ENCODE measurements around the gene SPATA22. TPM values are rescaled to one million over a fixed set of nuclear protein-coding genes. Genes with fewer than 3 reads are reported as not detected.

Gene SPATA22
- total and polyA plus RNA-seq, 2 donors (not counting 1 experiment from before 2014, with no cell fraction given), result 0.43 to 0.54 TPM

DNA sequence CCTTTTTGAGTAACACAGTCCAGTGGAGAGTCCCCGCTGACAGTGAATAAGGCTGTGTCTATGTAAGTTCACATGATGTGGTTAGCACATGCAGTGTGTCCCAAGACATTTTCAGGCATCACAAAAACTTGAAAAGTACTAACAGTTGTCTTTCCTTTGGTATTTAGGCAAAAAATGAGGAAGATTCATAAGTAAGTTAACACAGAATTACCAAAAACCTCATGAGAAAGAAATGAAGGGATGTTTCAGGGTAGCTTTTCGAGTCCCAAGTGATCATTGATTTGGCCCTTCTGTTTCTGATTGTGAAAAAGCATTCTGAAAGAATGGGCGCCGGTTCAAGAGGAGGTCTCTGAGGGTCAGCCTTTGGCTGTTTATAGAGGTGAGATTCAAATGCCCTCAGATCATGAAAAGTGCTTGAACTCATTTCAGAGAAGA, 3.6 kb upstream of the SPATA22 start:
- Histone ChIP-seq H3K27me3 (replicated peaks in 1 of 4; ENCODE audit: control extremely low read depth in 1 of 4, control insufficient read depth in 3 of 4, insufficient read depth in 4 of 4, low read length in 3 of 4) (peaks cover 0 to 4% (median 1%) of the 10 kb centered on the region in 4 experiments), H3K4me1 (ENCODE audit: control insufficient read depth in 2 of 2, insufficient read depth in 2 of 2, low read length in 2 of 2) (no peaks in the 10 kb centered on the region), H3K9ac (ENCODE audit: low read length) (no peak overlapping the region), H3K36me3 (replicated peaks in 1 of 2; ENCODE audit: control extremely low read depth in 1 of 2, control insufficient read depth in 1 of 2, extremely low read depth in 1 of 2, insufficient read depth in 2 of 2, low read length in 1 of 2) (no peaks in the 10 kb centered on the region), H3K79me2 (ENCODE audit: control insufficient read depth, insufficient read depth, low read length) (no peaks in the 10 kb centered on the region), H4K20me1 (ENCODE audit: control insufficient read depth, insufficient read depth, low read length, poor library complexity, severe bottlenecking) (no peaks in the 10 kb centered on the region), H3K9me3 (ENCODE audit: control extremely low read depth in 1 of 3, control insufficient read depth in 2 of 3, insufficient read depth in 1 of 3, low read length in 2 of 3) (peaks cover 0 to 3% (median 0%) of the 10 kb centered on the region in 3 donors), H3K4me2 (replicated peaks; ENCODE audit: low read depth, low read length, poor library complexity, severe bottlenecking) (no peak overlapping the region), H2AFZ (ENCODE audit: insufficient read depth, low read depth, low read length, poor library complexity, severe bottlenecking) (no peak overlapping the region), H3K4me3 (ENCODE audit: control extremely low read depth in 1 of 5, extremely low read depth in 1 of 5, insufficient read depth in 1 of 5, low read depth in 2 of 5, low read length in 4 of 5) (no peak overlapping the region), H3K27ac (ENCODE audit: low read length in 2 of 2) (no peak overlapping the region)
- no peak overlapping the region for H3K27ac Mint-ChIP-seq
- peaks cover 3% of the 10 kb centered on the region for H3K4me1 Mint-ChIP-seq
- intact Hi-C loops (cut with micrococcal nuclease), result no loop called here
- no peak for ATAC-seq (ENCODE audit: low read depth)
- H3K4me3 Mint-ChIP-seq, result no peak overlapping the region
- no peak for TF ChIP-seq EZH2 (IDR thresholded peaks at IDR 0.05; ENCODE audit: borderline replicate concordance, insufficient read depth, low read depth, low read length, poor library complexity, severe bottlenecking)
- TF ChIP-seq, protein P1, sequence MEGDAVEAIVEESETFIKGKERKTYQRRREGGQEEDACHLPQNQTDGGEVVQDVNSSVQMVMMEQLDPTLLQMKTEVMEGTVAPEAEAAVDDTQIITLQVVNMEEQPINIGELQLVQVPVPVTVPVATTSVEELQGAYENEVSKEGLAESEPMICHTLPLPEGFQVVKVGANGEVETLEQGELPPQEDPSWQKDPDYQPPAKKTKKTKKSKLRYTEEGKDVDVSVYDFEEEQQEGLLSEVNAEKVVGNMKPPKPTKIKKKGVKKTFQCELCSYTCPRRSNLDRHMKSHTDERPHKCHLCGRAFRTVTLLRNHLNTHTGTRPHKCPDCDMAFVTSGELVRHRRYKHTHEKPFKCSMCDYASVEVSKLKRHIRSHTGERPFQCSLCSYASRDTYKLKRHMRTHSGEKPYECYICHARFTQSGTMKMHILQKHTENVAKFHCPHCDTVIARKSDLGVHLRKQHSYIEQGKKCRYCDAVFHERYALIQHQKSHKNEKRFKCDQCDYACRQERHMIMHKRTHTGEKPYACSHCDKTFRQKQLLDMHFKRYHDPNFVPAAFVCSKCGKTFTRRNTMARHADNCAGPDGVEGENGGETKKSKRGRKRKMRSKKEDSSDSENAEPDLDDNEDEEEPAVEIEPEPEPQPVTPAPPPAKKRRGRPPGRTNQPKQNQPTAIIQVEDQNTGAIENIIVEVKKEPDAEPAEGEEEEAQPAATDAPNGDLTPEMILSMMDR (IDR thresholded peaks at IDR 0.05), result no peak
- 69% methylated on average over 2 of the region's 4 CpGs for WGBS (ENCODE audit: insufficient coverage)
- peaks cover 10% of the 10 kb centered on the region for H3K27me3 Mint-ChIP-seq
- ChIA-PET CTCF (no interaction called here), POLR2A (no interaction called here)
- DNase-seq, result no peak
- no peaks in the 10 kb centered on the region for H3K9me3 Mint-ChIP-seq (ENCODE audit: insufficient read depth)

DNA sequence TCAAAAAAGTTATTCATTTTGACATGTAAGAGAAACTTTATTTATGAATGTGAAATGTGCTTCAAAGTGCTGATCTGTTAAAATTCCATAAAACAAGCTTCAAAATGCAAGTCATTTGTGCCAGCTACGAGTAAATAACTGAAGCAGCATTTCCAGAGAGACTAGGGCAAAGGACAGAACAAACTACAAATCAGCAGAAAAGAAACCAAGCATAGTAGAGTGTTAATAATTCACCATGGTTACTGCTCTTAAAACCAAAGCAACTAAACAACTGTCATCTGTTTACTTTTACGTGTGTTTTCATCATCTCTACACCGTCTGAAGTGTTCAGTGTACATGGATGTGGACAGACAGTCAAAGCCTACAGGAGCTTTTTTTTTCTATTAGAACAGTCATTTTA, 2.6 kb upstream of the SPATA22 start:
- Histone ChIP-seq H3K27ac (ENCODE audit: low read length in 2 of 2) (no peak overlapping the region), H3K27me3 (replicated peaks in 1 of 4; ENCODE audit: control extremely low read depth in 1 of 4, control insufficient read depth in 3 of 4, insufficient read depth in 4 of 4, low read length in 3 of 4) (peaks cover 0 to 3% (median 0%) of the 10 kb centered on the region in 4 experiments), H3K9me3 (ENCODE audit: control extremely low read depth in 1 of 3, control insufficient read depth in 2 of 3, insufficient read depth in 1 of 3, low read length in 2 of 3) (peaks cover 0 to 3% (median 0%) of the 10 kb centered on the region in 3 donors), H3K79me2 (ENCODE audit: control insufficient read depth, insufficient read depth, low read length) (no peaks in the 10 kb centered on the region), H2AFZ (ENCODE audit: insufficient read depth, low read depth, low read length, poor library complexity, severe bottlenecking) (no peak overlapping the region), H3K36me3 (replicated peaks in 1 of 2; ENCODE audit: control extremely low read depth in 1 of 2, control insufficient read depth in 1 of 2, extremely low read depth in 1 of 2, insufficient read depth in 2 of 2, low read length in 1 of 2) (no peaks in the 10 kb centered on the region), H3K4me2 (replicated peaks; ENCODE audit: low read depth, low read length, poor library complexity, severe bottlenecking) (no peak overlapping the region), H3K4me1 (ENCODE audit: control insufficient read depth in 2 of 2, insufficient read depth in 2 of 2, low read length in 2 of 2) (no peaks in the 10 kb centered on the region), H3K4me3 (ENCODE audit: control extremely low read depth in 1 of 5, extremely low read depth in 1 of 5, insufficient read depth in 1 of 5, low read depth in 2 of 5, low read length in 4 of 5) (no peak overlapping the region), H4K20me1 (ENCODE audit: control insufficient read depth, insufficient read depth, low read length, poor library complexity, severe bottlenecking) (no peaks in the 10 kb centered on the region), H3K9ac (ENCODE audit: low read length) (no peak overlapping the region)
- no peak for ATAC-seq (ENCODE audit: low read depth)
- DNase-seq, result no peak
- WGBS (ENCODE audit: insufficient coverage), result no CpG with 5 or more reads among the region's 3 CpGs
- ChIA-PET CTCF (no interaction called here), POLR2A (no interaction called here)
- Mint-ChIP-seq H3K27me3 (peaks cover 13% of the 10 kb centered on the region), H3K27ac (no peak overlapping the region), H3K4me3 (no peak overlapping the region), H3K9me3 (ENCODE audit: insufficient read depth) (no peaks in the 10 kb centered on the region), H3K4me1 (peaks cover 3% of the 10 kb centered on the region)
- intact Hi-C loops (cut with micrococcal nuclease), result no loop called here
- TF ChIP-seq EZH2 (IDR thresholded peaks at IDR 0.05; ENCODE audit: borderline replicate concordance, insufficient read depth, low read depth, low read length, poor library complexity, severe bottlenecking), result no peak
- TF ChIP-seq, protein P1 (IDR thresholded peaks at IDR 0.05), result no peak

Data from B cell (primary cell).